Kidney epithelial cell (primary cell): ENCODE results near the gene NOCT. TPM values are rescaled to one million over a fixed set of nuclear protein-coding genes. Genes with fewer than 3 reads are reported as not detected.

ENCODE experiments used
- DNase-seq: peaks from one replicate; pipeline ENCODE4 v3.0.0-alpha.2; 2010; ENCODE audit warnings: low read depth
- H3K27me3 ChIP-seq: 2 replicates; pipeline ENCODE4 v1.6.0; 2011; ENCODE audit warnings: low read length; ENCODE audit not compliant: control insufficient read depth, insufficient read depth
- H3K36me3 ChIP-seq: 2 replicates; pipeline ENCODE4 v1.5.1; 2011; ENCODE audit warnings: low read length; ENCODE audit not compliant: control insufficient read depth, insufficient read depth
- H3K4me3 ChIP-seq: 2 replicates; pipeline ENCODE4 v1.5.1; 2011; ENCODE audit warnings: low read depth, mild to moderate bottlenecking, control low read depth, low read length
- total RNA-seq: library from RNA; depleted of rRNA; stranded (reverse); fragments of >200 nt; gene quantifications from 2 replicates; pipeline ENCODE4 v1.2.3, GENCODE V29; 2015
- TF ChIP-seq, protein P1 (sequence below): IDR thresholded peaks from 2 replicates; pipeline ENCODE4 v1.5.1; 2011; ENCODE audit warnings: mild to moderate bottlenecking, moderate library complexity, low read length, control low read depth, inconsistent platforms; ENCODE audit not compliant: insufficient read depth, poor library complexity, severe bottlenecking

NOCT gene
- total RNA-seq, 1 donor from 2014 or later, result 37.5 TPM

GRCh38 chr4:139076016-139076744, 60.6 kb downstream of the NOCT start:
- no peak for DNase-seq
- Histone ChIP-seq H3K36me3 (no peaks in the 10 kb centered on the region), H3K27me3 (no peaks in the 10 kb centered on the region), H3K4me3 (no peak overlapping the region)
- TF ChIP-seq, protein P1, sequence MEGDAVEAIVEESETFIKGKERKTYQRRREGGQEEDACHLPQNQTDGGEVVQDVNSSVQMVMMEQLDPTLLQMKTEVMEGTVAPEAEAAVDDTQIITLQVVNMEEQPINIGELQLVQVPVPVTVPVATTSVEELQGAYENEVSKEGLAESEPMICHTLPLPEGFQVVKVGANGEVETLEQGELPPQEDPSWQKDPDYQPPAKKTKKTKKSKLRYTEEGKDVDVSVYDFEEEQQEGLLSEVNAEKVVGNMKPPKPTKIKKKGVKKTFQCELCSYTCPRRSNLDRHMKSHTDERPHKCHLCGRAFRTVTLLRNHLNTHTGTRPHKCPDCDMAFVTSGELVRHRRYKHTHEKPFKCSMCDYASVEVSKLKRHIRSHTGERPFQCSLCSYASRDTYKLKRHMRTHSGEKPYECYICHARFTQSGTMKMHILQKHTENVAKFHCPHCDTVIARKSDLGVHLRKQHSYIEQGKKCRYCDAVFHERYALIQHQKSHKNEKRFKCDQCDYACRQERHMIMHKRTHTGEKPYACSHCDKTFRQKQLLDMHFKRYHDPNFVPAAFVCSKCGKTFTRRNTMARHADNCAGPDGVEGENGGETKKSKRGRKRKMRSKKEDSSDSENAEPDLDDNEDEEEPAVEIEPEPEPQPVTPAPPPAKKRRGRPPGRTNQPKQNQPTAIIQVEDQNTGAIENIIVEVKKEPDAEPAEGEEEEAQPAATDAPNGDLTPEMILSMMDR, result no peak

GRCh38 chr4:139077567-139078355, 62.2 kb downstream of the NOCT start:
- Histone ChIP-seq H3K36me3 (no peaks in the 10 kb centered on the region), H3K27me3 (no peaks in the 10 kb centered on the region)

DNA sequence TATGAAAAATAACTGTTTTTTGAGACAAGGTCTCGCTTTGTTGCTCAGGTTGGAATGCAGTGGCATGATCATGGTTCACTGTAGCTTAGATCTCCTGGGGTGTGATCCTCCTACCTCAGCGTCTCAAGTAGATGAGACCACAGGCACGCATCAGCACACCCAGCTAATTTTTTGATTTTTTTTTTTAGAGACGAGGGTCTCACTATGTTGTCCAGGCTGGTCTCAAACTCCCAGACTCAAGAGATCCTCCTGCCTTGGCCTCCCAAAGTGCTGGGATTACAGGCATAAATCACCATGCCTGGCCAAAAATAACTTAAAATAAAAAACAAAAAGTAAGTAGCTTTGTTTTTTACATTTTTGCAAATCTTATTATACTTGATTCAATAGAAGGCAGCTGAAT, 63.3 kb downstream of the NOCT start:
- H3K36me3 ChIP-seq, result no peaks in the 10 kb centered on the region
- DNase-seq, result no peak
- TF ChIP-seq, protein P1, result no peak
- no peaks in the 10 kb centered on the region for H3K27me3 ChIP-seq
- H3K4me3 ChIP-seq, result no peak overlapping the region

More at GRCh38 chr4:139077567-139078355, 62.2 kb downstream of the NOCT start:
- no peak overlapping the region for H3K4me3 ChIP-seq
- TF ChIP-seq, protein P1, result no peak
- no peak for DNase-seq

GRCh38 chr4:139082750-139083606, 67.4 kb downstream of the NOCT start:
- H3K27me3 ChIP-seq, result no peaks in the 10 kb centered on the region
- DNase-seq, result peak; percentile 92
- no peaks in the 10 kb centered on the region for H3K36me3 ChIP-seq
- peak overlapping the region; percentile 96 for H3K4me3 ChIP-seq
- TF ChIP-seq, protein P1, result no peak

GRCh38 chr4:139083607-139083955, 68.0 kb downstream of the NOCT start:
- Histone ChIP-seq H3K36me3 (no peaks in the 10 kb centered on the region), H3K27me3 (no peaks in the 10 kb centered on the region), H3K4me3 (peak overlapping the region; percentile 96)
- TF ChIP-seq, protein P1, result peak; percentile 16
- DNase-seq, result peak; percentile 18
